ENCODE results near the gene RAB20.
"Not testable (repeated sequence)": the region's sequence is repeated elsewhere in the genome, so short reads cannot be mapped to it uniquely, and the experiment has no call there.

Gene RAB20

DNA sequence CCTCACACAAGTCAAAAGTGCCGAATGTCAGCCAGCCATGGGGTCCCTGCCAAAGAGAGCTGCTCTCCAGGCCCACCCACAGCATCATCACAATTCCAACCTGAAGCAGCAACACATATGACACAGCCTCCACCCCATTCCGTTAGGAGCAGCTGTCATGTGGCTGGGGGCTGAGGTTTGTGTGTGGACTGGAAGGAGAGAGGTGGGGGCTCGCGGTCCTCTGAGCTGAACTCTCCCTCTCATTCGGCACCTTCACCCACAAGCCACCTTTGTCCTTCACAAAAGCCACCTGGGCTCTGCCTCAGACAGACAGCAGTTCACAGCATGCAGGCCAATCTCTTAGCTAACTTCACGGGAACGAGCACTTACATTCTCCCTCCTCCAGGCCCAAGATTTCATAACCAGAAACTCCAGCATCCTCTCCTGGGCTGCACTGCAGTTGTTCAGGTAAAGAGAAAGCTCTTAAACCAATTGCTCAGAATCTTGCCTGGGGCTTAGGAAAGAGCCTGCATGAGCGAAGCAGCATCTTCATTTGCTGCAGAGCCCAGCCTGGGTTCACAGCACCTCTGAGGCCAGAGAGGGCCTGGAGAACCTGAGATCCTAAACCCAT is 7.2 kb downstream of the RAB20 start:
- DNase-seq (ENCODE audit: low read depth), result no peak

- DNase-seq (ENCODE audit: low read depth), result no peak
Observed at GRCh38 chr13:110553417-110553816, 8.1 kb downstream of the RAB20 start.

- no peak for DNase-seq (ENCODE audit: low read depth)
Observed at GRCh38 chr13:110552767-110553166, 8.8 kb downstream of the RAB20 start.

GRCh38 chr13:110551284-110551683 is 10.2 kb downstream of the RAB20 start:
- no peak for DNase-seq (ENCODE audit: low read depth)

GRCh38 chr13:110549795-110550160 is 11.7 kb downstream of the RAB20 start:
- DNase-seq (ENCODE audit: low read depth), result no peak

- no peak for DNase-seq (ENCODE audit: low read depth)
Observed at GRCh38 chr13:110548891-110549794, 12.4 kb downstream of the RAB20 start.

GRCh38 chr13:110546926-110547325 is 14.6 kb downstream of the RAB20 start:
- no peak for DNase-seq (ENCODE audit: low read depth)

GRCh38 chr13:110546378-110546777 is 15.1 kb downstream of the RAB20 start:
- DNase-seq (ENCODE audit: low read depth), result no peak

DNA sequence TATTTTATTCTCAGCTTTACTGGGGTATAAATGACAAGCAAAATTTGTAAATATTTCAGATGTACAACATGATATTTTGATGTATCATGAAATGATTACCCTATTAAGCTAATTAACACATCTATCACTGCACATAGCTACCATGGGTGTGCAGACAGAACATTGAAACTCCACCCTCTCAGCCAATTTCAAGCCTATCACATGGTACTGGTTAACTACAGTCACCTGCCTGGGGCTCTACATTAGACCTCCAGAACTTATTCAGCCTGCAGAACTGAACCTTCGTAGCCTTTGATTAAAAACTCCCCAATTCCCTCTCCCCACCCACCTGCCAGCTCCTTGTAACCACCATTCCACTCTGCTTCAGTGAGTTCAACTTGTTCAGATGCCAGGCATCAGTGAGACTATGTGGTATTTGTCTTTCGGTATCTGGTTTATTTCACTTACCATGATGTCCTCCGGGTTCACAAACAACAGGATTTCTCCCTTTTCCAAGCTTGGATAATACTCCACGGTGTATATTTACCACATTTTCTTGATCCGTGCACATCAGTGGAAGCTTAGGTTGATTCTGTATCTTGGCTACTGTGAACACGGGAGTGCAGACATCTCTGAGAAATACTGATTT is 19.2 kb downstream of the RAB20 start:
- DNase-seq (ENCODE audit: low read depth), result no peak

GRCh38 chr13:110541526-110541920 is 20.0 kb downstream of the RAB20 start:
- no peak for DNase-seq (ENCODE audit: low read depth)

GRCh38 chr13:110540871-110541525 is 20.5 kb downstream of the RAB20 start:
- no peak for DNase-seq (ENCODE audit: low read depth)

DNA sequence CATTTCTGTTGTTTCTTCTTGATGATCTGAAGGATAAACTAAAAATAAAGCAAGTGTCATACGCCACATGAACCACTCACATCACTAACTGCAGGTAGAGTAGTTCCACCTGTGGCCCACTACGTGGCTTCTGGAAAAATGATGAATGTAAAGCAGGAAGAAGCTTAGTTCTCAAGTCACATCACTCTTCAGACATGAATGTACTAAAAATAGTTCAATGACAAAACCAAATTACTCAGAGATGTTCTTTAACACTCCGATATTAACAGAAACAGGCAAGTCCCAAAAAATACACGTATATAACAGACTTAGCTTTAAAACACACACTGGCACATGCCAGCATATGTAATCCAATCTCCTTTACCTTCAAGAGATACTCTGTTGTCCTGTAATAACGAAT is 21.6 kb downstream of the RAB20 start:
- no peak for DNase-seq (ENCODE audit: low read depth)

GRCh38 chr13:110538632-110539031 is 22.9 kb downstream of the RAB20 start:
- no peak for DNase-seq (ENCODE audit: low read depth)

- DNase-seq (ENCODE audit: low read depth), result no peak
Observed at GRCh38 chr13:110536006-110536693, 25.4 kb downstream of the RAB20 start.

- DNase-seq (ENCODE audit: low read depth), result no peak
Observed at GRCh38 chr13:110535526-110535925, 26.0 kb downstream of the RAB20 start.

DNA sequence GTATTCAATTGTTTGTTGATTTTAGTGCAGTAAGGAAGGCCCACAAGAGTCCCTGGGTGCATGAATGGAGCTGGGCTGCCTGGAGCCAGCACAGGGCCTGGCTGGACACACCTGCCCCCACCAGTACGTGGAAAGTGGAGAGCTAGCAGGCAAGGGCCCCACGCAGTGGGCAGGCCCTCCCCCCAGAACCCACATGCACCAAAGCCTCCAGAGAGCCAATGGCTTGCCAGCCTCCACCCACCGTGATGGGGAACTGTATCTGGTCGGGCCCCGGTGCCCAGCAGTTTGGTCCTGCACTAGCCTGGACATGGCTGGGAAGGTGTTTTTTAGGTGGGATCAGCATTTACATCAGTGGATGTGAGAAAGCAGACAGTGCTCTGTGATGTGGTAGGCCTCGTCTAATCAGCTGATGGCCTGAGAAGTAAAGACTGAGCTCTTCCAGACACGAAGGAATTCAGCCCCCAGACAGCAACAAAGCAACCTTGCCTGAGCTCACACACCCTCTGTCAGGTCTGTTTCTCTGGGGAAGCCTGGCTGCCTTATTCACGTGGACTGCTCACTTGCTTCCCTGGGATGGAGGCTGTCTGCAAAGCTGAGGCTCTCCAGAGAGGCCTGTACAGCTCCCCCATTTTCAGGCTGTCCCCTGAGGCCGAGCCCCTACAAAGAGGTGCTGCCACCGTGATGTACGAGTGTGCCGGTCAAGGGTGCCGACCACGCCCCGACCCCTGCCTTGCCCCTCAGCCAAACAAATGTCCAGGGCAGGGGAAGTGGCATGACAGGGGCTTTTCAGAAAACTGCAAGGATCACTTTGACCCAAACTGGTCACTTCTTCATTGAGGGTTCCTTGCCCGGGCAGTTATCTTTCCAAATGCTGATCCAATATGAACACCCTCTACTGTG is 27.5 kb downstream of the RAB20 start:
- no peak for DNase-seq (ENCODE audit: low read depth)

DNA sequence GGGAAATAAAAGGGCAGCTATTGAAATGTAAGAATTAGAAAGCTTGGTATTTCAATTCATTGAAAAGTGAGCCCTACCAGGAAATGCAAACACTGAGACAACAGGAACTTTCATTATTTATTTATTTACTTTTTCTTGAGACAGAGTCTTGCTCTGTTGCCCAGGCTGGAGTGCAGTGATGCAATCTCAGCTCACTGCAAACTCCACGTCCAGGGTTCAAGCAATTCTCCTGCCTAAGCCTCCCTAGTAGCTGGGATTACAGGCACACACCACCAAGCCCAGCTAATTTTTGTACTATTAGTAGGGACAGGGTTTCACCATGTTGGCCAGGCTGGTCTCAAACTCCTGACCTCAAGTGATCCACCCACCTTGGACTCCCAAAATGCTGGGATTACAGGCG is 29.3 kb downstream of the RAB20 start:
- DNase-seq (ENCODE audit: low read depth), result not testable (repeated sequence)

GRCh38 chr13:110531671-110532083 is 29.8 kb downstream of the RAB20 start:
- DNase-seq (ENCODE audit: low read depth), result no peak

- DNase-seq (ENCODE audit: low read depth), result no peak
Observed at GRCh38 chr13:110531100-110531499, 30.4 kb downstream of the RAB20 start.

GRCh38 chr13:110529522-110530311 is 31.8 kb downstream of the RAB20 start:
- DNase-seq (ENCODE audit: low read depth), result no peak

Measured in stimulated activated CD8-positive, alpha-beta memory T cell treated with anti-CD3 and anti-CD28 coated beads, Interleukin-12 subunit alpha, Interleukin-12 subunit beta, amount 100 ng/mL, for 4 hours (primary cell).